H1 (cell line): Measurements from ENCODE around the gene OGFR. TPM values are rescaled to one million over a fixed set of nuclear protein-coding genes. Genes with fewer than 3 reads are reported as not detected.

Experiments used
- ATF2 ChIP-seq: IDR thresholded peaks from 2 replicates; pipeline ENCODE4 v1.6.1; 2012; ENCODE audit warnings: low read length, inconsistent platforms
- POLR2AphosphoS5 ChIP-seq: IDR thresholded peaks from 2 replicates; pipeline ENCODE4 v1.6.1; 2011; ENCODE audit warnings: low read depth, low read length
- polyA plus RNA-seq, 7 experiments: library from polyadenylated mRNA; depleted of rRNA in 3 of 7; stranded (reverse) in 5 of 7; unstranded in 2 of 7; fragments of >200 nt in 5 of 7; fragments of 200-250 nt in 2 of 7; gene quantifications; 1 replicate in 5 of 7; 2 replicates in 1 of 7; 4 replicates in 1 of 7; pipeline versions ENCODE4 v1.2.1 to v1.2.3, GENCODE V29; 2011 to 2013; ENCODE audit warnings: missing spikeins in 2 of 7, mixed read lengths in 2 of 7
- total RNA-seq: library from RNA; stranded (reverse); fragmentation: NEBNext Ultra II Directional; extraction: Animal tissue kit (Norgen Biotek cat#: 25700); gene quantifications from 2 replicates; pipeline ENCODE4 v1.2.1, GENCODE V29; 2021

Gene OGFR
- total and polyA plus RNA-seq, 2 of the 8 experiments (the other 6 are each of a cell fraction or from before 2014, with no cell fraction given): 13.9 to 25.1 TPM

GRCh38 chr20:62776035-62776691, 28.5 kb upstream of the OGFR start (continued):
- TF ChIP-seq ATF2: no peak
- TF ChIP-seq POLR2AphosphoS5: no peak
